GM12878 (cell line): ENCODE measurements around the gene DYNC1I1.

Source experiments
- ATF2 ChIP-seq: IDR thresholded peaks from 2 replicates; pipeline ENCODE4 v1.6.1; 2012; ENCODE audit warnings: low read length, inconsistent platforms
- ATF3 ChIP-seq: IDR thresholded peaks from 2 replicates; pipeline ENCODE4 v1.6.1; 2011; ENCODE audit warnings: low read depth, mild to moderate bottlenecking, low read length, moderate library complexity, borderline replicate concordance; ENCODE audit errors: extremely low read depth
- CTCF ChIP-seq, 3 experiments: IDR thresholded peaks in 2 of 3; conservative IDR thresholded peaks in 1 of 3; 2 replicates each; pipeline ENCODE4 v1.5.1; 2011; ENCODE audit warnings: low read depth in 3 of 3, low read length in 3 of 3, mild to moderate bottlenecking in 3 of 3, control low read depth in 2 of 3, moderate library complexity in 2 of 3, inconsistent platforms in 1 of 3, mixed read lengths in 1 of 3; ENCODE audit not compliant: control insufficient read depth in 2 of 3, insufficient read depth in 1 of 3; ENCODE audit errors: extremely low read depth in 1 of 3
- EP300 ChIP-seq, 2 experiments: fragments of 150-350 bp in 1 of 2; IDR thresholded peaks; 2 replicates each; pipeline ENCODE4 v1.6.1; 2011 to 2012; ENCODE audit warnings: low read depth in 2 of 2, low read length in 2 of 2, borderline replicate concordance in 1 of 2, improper control_type of control experiment in 1 of 2, inconsistent platforms in 1 of 2; ENCODE audit not compliant: control insufficient read depth in 1 of 2
- USF1 ChIP-seq: IDR thresholded peaks from 2 replicates; pipeline ENCODE4 v1.6.1; 2011; ENCODE audit warnings: borderline replicate concordance, low read depth, mild to moderate bottlenecking, moderate library complexity, mixed read lengths, low read length; ENCODE audit not compliant: insufficient read depth; ENCODE audit errors: extremely low read length

GRCh38 chr7:96005271-96005670, 232.9 kb downstream of the DYNC1I1 start:
- TF ChIP-seq ATF2 (no peak), USF1 (no peak), CTCF (IDR thresholded peaks at IDR 0.05 in 2 of 3, conservative IDR thresholded peaks at IDR 0.05 in 1 of 3; ENCODE audit: control insufficient read depth in 2 of 3, extremely low read depth in 1 of 3, insufficient read depth in 1 of 3, low read depth in 3 of 3, low read length in 3 of 3) (no peak), ATF3 (no peak), EP300 (IDR thresholded peaks at IDR 0.05; ENCODE audit: borderline replicate concordance in 1 of 2, control insufficient read depth in 1 of 2, low read depth in 2 of 2, low read length in 2 of 2) (no peak)
